Muscle of arm (tissue), 12 donors: ENCODE results near the gene STIM1. TPM values are rescaled to one million over a fixed set of nuclear protein-coding genes. Genes with fewer than 3 reads are reported as not detected.
"Not testable (repeated sequence)": the region's sequence is repeated elsewhere in the genome, so short reads cannot be mapped to it uniquely, and the experiment has no call there.

ENCODE experiments used
- DNase-seq: peaks from one replicate; pipeline ENCODE4 v3.0.0-alpha.2; 2013
- polyA plus RNA-seq, 12 donors: library from polyadenylated mRNA; unstranded; fragments of 120-200 nt; gene quantifications; one replicate each; pipeline ENCODE4 v1.2.1, GENCODE V29; 2013; ENCODE audit not compliant: insufficient read length in 12 of 12

STIM1 gene
- polyA plus RNA-seq, 12 donors: 55.0 to 120 (median 103) TPM; not detected in 1

DNA sequence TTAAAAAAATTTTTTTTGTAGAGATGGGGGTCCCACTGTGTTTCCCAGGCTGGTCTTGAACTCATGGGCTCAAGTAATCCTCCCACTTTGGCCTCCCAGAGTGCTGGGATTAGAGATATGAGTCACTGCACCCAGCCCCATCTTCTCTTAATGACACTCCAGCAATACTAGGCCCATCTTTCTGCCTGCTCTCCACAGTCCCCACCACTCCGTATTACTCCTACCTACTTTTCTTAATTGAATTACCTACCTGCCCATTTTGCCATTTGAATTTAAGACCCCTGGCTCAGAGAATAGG, 2.0 kb upstream of the STIM1 start:
- DNase-seq: no peak

DNA sequence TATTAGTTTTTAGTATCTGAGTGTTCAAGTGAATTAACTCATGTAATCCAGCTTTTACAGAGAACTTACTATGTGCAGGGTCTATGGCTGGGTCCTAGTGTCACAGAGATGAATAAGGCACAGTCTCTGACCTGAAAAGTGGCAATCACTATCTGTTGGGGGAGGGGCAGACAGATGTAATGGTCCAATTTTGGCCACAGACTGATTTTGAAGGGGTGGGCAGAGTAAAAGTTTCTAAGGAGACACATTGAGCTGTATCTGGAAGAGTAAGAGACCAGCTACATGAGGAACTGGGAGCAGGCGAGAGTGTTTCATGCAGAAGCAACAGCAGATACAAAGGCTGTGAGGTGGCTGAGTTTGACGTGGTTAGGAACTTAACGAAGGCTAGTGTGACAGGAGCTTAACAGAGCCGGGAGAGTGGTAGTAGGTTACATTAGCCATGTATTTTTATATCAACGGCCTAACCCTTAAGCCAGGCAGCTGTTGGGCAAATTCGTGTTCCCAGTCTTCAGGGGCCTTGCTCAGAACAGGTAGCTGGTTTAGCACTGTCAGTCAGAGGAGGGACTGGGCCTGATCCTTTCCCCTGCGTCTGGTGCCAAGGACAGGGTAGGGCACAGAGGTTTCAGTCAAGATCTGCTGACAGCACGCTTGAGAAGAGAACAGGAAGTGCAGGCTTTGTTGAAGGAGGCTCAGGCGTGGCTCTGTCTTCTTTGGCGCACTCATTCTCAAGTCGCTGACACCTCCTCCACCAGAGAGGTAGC, 1.4 kb upstream of the STIM1 start:
- peak; percentile 32 for DNase-seq

DNA sequence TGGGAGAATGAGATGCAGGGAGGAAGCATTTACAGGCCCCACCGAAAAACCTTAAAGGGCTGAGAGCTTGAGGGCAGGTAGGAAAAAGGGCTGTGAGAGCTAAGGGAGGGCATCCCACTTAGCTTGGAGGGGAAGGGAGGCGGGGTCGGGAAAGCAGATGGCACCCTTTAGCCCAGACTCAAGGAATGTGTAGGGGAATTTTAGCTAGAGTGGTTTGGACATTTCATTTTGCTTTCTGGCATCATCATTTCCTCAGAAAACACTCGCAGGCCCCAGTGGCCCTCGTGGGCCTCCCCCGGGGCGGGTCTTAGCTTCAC, 846 bp upstream of the STIM1 start:
- no peak for DNase-seq

DNA sequence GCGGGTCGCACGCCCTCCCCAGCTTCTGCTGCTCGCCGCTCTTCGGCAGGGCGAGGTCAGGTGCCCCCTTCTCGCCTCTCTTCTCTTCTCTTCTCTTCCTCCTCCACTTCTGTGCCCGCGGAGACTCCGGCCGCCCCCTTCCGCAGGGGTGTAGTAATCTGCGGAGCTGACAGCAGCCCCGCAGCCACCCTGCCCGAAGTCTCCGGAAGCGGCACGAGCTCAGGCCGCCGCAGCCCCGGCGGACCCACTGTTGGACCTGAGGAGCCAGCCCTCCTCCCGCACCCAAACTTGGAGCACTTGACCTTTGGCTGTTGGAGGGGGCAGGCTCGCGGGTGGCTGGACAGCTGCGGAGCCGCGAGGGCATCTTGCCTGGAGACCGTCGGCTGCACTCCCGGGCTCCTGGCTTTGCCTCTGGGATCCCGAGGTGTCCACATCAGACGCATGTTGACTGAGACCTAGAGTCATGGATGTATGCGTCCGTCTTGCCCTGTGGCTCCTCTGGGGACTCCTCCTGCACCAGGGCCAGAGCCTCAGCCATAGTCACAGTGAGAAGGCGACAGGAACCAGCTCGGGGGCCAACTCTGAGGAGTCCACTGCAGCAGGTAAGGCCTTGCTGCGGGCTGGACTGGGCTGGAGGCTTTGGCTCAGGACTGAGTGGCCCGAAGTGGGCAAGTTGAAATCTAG, 486 bp downstream of the STIM1 start:
- peak; percentile 34 for DNase-seq

DNA sequence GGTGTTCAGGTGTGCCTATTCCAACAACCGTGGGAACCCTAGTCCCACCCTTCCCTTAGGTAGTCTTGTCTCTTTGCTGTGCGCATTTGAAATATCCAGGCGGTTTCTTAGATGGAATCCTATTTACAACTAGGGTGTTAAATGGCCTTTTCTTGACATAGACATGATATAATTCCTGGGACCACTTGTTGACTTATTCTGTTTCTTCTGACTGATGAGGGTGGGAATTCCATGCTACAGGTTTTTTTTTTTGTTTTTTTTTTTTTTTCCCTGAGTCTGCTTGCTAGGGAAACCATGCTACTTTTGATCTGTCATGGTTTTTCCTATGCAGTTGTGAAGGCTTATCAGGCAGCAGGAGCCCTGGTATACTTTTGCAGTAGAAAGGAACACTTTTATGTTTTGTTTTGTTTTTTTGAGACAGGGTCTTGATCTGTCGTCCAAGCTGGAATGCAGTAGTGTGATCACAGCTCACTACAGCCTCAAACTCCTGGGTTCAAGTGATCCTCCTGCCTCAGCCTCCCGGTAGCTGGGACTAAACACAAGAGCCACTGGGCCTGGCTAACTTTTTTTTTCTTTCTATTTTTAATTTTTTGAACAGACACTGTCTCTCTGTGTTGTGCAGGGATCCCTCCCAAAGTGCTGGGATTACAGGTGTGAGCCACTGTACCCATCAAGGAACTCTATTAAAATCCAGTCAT, 1.5 kb downstream of the STIM1 start:
- no peak for DNase-seq

DNA sequence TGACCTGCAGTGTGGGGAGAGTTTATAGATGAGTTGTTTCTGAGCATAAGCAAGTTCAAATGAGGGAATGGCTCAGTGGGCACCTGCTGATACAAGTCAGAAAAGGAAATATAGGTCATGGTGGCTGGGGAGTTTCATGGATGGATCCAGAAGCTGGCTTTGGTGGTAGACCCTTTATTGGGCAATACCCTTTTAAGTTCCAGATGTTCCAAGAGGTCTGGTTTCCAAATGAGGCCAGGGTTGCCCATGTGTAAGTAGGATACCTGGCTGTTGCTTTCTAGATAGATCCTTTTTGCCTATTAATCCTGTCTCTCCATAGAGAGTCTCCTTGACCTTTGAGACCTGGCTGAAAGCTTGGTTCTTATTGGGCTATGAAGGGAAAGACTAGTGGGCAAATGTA, 2.2 kb downstream of the STIM1 start:
- no peak for DNase-seq

DNA sequence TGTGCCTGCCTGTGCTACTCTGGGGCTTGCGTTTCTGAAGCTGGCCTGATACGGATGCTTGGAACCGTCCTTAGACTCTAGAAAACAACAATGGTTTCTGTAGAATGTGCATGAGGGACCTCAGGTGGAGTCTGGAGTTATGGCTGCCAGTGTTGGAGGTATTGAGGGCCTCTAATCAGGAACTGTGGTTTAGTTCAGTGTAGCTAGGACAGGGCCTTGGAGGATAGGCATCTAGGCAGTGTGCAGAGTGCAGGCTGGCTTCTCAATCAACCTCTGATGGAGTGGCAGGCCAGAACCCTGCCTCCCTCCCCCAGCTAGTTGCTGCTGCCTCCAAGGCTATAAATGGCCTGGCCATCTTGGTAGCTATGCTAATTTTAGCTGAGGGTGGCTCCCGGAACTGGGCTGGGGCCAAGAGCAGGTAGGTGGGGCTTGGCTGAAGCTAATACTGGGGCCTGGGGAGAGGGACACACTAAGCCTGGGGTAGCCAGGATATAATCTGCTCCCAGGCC, 4.0 kb downstream of the STIM1 start:
- no peak for DNase-seq

DNA sequence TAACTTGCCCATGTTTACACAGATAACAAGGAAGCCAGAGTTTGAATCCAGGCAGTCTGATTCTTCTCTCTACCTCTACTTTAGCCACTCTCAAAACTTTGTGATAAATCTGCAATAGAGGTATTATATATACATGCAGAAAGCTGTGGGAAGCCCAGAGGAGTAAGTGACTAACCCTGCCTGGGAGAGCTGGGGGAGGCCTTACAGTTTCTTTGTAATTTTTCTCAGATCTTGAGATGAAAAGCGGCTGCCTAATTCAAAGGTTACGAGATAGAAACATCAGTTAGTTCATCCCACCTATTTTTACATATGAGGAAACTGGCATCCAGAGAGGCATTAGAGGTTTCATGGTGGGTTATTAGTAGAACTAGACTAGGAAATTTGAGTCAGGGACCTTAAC, 4.9 kb downstream of the STIM1 start:
- DNase-seq: no peak

DNA sequence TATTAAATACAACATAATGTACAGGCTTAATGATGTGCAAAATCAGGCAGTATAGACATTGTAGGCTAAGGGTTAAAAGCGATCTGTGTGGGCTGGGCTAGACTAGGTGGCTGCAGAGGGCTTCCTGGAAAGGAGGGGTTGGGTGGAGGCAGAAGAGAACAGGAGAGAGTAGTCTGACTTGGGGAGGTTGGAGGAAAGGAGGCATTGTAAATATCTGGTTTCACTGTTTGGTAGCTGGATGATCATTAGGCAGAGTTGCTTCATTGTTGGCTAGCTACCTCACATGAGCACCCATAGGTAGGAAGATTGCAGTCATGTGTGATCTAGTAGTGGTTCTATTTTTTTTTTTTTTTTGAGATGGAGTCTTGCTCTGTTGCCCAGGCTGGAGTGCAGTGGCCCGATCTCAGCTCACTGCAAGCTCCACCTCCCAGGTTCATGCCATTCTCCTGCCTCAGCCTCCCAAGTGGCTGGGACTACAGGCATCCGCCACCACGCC, 5.5 kb downstream of the STIM1 start:
- not testable (repeated sequence) for DNase-seq

DNA sequence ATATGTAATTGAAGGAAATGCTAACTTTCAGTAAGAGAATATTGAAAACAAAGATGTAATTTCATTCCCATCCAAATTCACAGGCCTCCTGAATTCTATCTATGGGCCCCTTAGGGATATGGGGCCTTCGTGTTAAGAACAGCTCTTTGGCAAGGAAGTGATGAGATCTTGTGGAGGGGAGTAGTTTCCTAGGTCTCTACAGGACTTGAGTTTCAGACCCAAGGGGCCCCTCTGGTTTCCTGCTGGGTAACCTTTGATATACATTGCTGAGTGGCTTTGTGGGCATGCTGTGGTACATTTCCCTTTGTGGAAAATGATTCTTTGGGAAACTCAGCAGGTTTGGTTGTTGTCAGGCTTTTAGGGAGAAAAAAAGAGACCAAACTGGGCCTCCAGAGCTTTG, 6.2 kb downstream of the STIM1 start:
- DNase-seq: no peak

DNA sequence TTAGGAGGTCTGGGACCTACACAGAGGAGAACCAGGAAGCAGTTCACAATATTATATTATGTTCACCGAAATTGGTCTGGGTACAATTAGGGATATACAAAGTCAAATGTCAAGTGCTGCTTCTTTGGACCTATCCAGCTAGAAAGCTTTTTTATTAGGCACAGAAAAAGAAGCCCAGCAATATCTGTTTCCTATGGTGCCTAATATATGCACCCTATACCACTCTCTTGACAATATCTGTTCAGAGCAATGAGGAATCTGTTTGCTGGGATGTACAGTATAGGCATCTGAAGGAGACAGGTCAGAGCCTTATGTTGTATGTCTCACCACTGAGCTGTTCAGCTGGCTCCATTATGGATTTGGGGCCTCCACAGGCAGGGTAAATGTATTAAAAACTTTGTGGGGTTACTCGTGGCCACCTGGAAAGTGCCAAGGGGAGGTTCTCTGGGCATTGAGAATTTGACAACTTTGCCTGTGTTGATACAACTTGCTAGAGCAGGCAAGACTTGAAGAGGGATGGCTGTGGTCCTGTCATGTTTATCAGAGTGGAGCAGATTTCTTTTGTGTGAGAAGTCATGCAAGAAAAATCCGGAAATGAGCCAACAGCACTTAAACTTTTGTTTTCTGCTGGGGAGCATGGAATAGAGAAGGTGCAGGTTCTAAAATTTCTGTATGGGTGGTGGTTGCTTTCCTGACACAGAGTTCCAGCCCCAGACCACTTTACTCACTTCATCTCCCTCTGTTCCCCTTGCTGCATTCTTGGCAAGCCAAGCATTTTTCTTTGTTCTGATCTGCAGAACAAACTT, 10.1 kb downstream of the STIM1 start:
- DNase-seq: no peak

DNA sequence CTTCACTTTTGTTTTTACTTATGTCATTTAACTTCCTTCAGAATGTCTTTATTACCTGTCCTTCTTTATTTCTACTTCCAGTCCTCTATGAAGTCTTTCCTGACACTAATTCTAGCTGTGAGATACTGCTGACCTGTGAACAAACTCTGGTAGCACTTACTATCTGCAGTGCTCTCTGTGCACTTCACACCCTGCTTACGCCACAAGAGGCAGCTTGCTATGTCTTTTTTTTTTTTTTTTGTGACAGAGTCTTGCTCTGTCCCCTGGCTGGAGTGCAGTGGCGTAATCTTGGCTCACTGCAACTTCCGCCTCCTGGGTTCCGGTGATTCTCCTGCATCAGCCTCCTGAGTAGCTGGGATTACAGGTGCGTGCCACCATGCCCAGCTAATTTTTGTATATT, 10.7 kb downstream of the STIM1 start:
- DNase-seq: no peak

DNA sequence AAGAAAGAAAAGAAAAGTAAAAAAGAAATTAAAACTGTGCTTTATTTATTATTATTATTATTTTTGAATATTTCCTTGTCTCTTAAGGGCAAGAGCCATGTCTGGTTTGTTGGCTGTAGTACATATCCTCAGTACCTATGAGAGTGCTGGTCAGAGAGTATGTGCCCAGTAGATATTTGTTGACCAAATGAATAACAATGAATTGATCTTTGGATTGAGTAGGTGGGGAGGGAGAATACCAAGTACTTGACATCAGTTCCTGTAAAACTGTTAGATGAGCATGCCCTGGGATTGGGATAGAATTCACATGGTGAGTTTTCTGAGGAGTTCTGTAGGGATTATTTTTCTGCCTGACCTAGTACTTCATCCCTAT, 11.4 kb downstream of the STIM1 start:
- DNase-seq: no peak

DNA sequence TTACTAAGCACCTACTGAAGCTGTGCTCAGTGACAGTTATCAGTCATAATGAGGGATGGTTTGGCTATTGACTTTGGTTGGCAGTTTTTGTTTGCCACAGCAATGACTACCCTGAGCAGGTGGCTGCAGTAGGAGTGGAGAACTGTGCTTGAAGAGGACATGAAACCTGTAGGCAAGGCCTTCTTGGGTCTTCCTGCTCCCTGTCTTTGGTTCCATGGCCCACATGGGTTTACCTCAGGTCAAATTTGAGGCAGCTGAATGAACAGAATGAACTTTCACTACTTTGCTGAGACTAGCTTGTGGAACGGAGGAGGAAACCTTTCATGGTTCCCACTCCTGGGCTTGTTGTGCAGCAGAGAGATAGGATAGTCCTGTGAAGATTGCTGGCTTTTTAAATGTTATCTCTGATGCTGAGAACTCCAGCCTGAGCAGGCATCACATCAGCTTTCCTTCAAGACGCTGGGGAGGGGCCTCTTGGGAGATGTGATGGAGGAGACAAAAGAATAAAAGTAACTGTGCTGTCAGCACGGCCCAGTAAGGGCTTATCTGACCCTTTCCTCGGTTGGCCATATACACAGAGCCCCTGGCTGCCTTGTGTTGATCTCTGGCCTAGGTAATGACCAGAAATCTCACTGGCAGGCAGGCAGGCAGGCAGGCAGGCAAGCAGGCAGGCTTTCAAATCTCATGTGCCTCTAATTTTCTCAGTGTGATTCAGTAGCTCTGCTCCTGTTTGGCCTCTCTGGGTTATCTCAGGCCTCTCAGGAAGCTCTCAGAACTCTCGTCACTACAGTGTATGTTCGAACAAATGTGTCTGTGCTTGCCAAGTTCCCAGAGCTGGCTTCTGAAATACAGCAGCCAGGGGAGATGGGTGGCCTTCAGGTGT, 12.0 kb downstream of the STIM1 start:
- DNase-seq: no peak

DNA sequence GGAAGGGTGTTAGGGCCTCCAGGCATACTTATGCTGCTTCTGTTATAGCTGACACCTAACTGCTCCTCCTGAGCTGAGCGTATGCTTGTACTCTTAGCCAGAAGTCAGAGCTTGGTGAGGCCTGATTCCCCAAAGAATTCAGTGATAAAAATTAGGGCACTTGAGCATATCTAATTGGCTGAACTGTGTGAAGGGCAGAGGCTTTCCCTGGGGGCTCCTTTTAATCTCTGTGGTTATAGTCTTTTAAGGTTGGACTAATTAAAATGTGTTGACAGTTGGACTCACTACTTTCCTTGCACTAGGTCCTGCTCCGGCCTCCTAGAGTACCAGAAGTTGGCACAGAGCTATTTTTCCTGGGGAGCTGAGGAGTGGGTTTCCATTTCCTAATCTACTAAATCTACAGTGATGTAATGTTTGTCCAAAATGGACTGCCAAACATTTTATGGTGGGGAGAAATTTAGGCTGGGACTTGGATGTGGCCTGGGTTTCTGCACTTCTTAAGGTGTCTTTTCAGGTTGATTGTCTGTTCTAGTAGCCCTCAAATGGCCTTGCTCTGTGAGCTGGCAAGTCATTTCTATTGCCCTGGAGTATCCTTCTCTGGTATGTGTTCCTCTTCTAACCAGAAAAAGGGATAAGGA, 18.4 kb downstream of the STIM1 start:
- no peak for DNase-seq

DNA sequence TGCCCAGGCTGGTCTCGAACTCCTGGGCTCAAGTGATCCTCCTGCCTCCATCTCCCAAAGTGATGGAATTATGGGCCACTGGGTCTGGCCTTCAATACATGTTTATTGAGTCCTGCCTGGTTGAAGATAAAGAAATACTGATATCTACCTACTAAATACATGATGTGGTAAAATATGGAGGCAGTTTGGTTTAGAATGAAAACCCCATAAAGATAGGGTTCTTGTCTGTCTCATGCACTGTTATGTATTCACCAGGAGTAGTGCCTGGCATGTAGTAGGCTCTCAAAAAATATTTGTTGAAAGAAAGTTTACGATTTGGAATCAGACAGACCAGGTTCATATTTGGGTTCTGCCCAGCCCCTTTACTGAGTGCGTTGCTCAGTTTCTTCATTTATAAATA, 21.1 kb downstream of the STIM1 start:
- no peak for DNase-seq

DNA sequence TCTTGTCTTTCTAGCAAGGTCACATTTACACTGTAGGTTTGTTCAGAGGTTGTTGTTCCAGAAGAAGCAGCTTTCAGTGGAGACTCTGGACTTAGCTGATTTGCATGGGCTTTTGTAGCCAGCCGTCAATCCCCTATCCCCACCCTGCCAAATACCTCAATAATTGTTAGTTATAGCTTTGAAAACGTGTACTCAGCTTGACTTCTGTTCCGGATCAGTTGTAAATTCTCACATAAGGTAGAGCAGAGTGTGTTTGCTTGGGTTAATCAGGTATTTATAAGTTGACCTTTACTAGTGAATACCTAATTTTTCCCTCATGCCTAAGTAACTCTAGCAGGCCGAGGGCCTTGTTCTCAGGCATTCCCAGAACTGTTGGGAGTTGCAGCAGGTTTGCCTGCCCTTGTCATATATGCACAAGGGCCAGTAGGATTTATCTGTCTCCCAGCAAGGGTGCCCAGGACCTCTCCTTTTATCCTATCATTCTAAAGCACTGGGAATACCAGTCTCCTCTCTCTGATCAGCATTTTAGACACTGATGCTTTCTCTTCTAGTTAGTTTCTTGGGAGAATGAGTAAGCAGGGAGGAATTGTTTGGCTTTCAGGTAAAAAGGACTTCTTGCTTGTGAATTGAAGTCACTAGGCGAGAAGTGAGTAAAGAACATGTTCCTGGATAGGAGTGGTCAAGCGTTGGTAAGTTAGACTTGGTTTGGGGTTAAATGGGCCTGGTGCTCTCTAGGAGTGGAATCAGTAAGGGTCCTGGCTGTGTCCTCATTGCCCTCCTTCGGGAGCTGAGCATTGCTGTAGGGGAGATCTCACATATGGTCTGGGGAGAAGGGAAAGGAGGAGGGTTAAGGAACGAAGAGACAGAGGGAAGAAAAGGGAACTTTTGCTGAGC, 22.1 kb downstream of the STIM1 start:
- DNase-seq: no peak

DNA sequence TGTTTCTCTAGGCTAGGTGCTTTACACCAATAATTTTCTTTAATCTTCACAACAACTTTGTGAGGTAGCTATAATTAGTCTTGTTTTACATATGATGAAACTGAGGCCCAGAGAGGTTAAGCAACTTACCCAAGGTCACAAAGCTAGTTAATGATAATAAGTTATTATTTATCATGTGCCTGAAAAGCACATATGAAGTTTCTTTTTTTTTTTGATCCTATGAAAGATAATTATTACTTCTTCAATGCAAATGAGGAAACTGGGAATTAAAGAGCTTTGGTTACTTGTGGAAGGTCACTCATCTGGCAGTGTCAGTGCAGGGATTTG, 22.8 kb downstream of the STIM1 start:
- DNase-seq: no peak

DNA sequence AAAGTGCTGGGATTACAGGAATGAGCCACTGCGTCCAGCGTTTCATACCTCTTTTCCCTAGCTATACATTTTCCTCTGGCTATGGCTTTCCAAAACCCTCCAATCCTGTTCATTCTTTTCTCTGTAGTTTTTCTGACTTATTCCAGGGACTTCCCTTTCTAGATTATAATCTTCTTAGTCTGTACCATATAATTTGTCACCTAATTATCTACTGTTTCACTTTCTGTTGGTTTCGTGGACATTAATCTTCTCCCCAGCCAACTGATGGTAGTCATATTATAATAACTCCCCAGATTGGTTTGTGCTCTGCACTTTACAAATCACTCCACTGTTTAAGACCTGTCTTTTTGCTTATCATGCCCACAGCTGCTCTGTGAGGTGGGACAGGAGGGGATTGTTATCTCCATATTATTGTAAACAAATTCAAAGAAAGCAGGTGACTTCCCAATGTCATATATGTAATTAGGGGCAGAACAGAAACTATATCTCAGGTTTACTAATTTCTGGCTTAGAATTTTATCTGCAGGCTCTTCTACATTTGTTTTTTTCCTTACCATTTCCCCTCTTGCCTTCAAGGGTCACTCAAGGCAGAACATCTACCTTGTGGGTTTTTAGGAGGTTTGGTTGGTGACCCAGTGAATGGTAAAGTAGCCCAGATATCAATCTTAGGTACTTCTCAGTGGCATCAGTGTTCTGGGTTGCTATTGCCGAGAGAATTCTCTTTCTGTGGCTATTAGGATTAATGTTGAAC, 23.9 kb downstream of the STIM1 start:
- no peak for DNase-seq
